ENCODE measurements around the gene MYH3.
"Not testable (repeated sequence)": the region's sequence is repeated elsewhere in the genome, so short reads cannot be mapped to it uniquely, and the experiment has no call there.

The MYH3 gene

GRCh38 chr17:10657148-10657547 is at the start of gene MYH3:
Gene MYH3 (minus strand): TSS chr17:10657309. CDS start chr17:10655064, 2,245 bp downstream.
- DNase-seq: no peak

- no peak for DNase-seq
Measured at GRCh38 chr17:10705727-10706126, 48.6 kb upstream of the MYH3 start.

- DNase-seq: no peak
Measured at GRCh38 chr17:10702574-10702973, 45.5 kb upstream of the MYH3 start.

GRCh38 chr17:10699856-10700255 is 42.7 kb upstream of the MYH3 start:
- no peak for DNase-seq

GRCh38 chr17:10698096-10698818 is 41.1 kb upstream of the MYH3 start:
- no peak for DNase-seq

- DNase-seq: peak; percentile 26 to 69
Measured at GRCh38 chr17:10697092-10698081, 40.3 kb upstream of the MYH3 start, which contains the start of the genes ADPRM and SCO1. Gene ADPRM (plus strand): TSS chr17:10697594. CDS start chr17:10704927, 7,333 bp downstream. Gene SCO1 (minus strand): TSS chr17:10697533. CDS start chr17:10697507, 26 bp downstream.

- not testable (repeated sequence) for DNase-seq
Measured at GRCh38 chr17:10695875-10696407, 38.8 kb upstream of the MYH3 start.

GRCh38 chr17:10687499-10687898 is 30.4 kb upstream of the MYH3 start:
- DNase-seq: no peak

GRCh38 chr17:10683853-10684252 is 26.7 kb upstream of the MYH3 start:
- no peak for DNase-seq

GRCh38 chr17:10681866-10682446 is 24.8 kb upstream of the MYH3 start:
- DNase-seq: no peak

- no peak for DNase-seq
Measured at GRCh38 chr17:10674704-10675103, 17.6 kb upstream of the MYH3 start.

GRCh38 chr17:10673312-10673711 is 16.2 kb upstream of the MYH3 start:
- no peak for DNase-seq

GRCh38 chr17:10668775-10669174 is 11.7 kb upstream of the MYH3 start:
- DNase-seq: no peak

- DNase-seq: no peak
Measured at GRCh38 chr17:10666906-10667305, 9.8 kb upstream of the MYH3 start.

- no peak for DNase-seq
Measured at GRCh38 chr17:10664571-10664970, 7.5 kb upstream of the MYH3 start.

GRCh38 chr17:10663231-10663630 is 6.1 kb upstream of the MYH3 start:
- no peak for DNase-seq

- DNase-seq: no peak
Measured at GRCh38 chr17:10661437-10661836, 4.3 kb upstream of the MYH3 start.

GRCh38 chr17:10657879-10658278 is 770 bp upstream of the MYH3 start:
- no peak for DNase-seq

GRCh38 chr17:10653987-10654386 is 3.1 kb downstream of the MYH3 start:
- no peak for DNase-seq

GRCh38 chr17:10652984-10653659 is 4.0 kb downstream of the MYH3 start:
- no peak for DNase-seq

- no peak for DNase-seq
Measured at GRCh38 chr17:10651927-10652326, 5.2 kb downstream of the MYH3 start.

- DNase-seq: no peak
Measured at GRCh38 chr17:10649602-10650001, 7.5 kb downstream of the MYH3 start.

Measured in NCI-H187 (cell line).